Measurements from ENCODE around the gene FBH1. TPM values are rescaled to one million over a fixed set of nuclear protein-coding genes. Genes with fewer than 3 reads are reported as not detected.

The FBH1 gene
- total RNA-seq, 1 donor from 2014 or later: 54.9 TPM

- Histone ChIP-seq H3K4me3 (ENCODE audit: low read depth, low read length) (peak overlapping the region; percentile 89), H3K27me3 (ENCODE audit: control insufficient read depth, insufficient read depth, low read length) (no peaks in the 10 kb centered on the region), H3K36me3 (ENCODE audit: control insufficient read depth, insufficient read depth, low read length) (no peaks in the 10 kb centered on the region)
- no peak for DNase-seq (ENCODE audit: low read depth)
- no peak for TF ChIP-seq CTCF (IDR thresholded peaks at IDR 0.05; ENCODE audit: insufficient read depth, low read length, poor library complexity, severe bottlenecking)
Observed at GRCh38 chr10:5976512-5977470, 86.7 kb downstream of the FBH1 start.

- no peaks in the 10 kb centered on the region for H3K36me3 ChIP-seq (ENCODE audit: control insufficient read depth, insufficient read depth, low read length)
- DNase-seq (ENCODE audit: low read depth): no peak
- peak within 1 kb of the TSS; percentile 89 for H3K4me3 ChIP-seq (ENCODE audit: low read depth, low read length)
- no peak for TF ChIP-seq CTCF (IDR thresholded peaks at IDR 0.05; ENCODE audit: insufficient read depth, low read length, poor library complexity, severe bottlenecking)
- H3K27me3 ChIP-seq (ENCODE audit: control insufficient read depth, insufficient read depth, low read length): no peaks in the 10 kb centered on the region
Observed at GRCh38 chr10:5977471-5978229, 87.6 kb downstream of the FBH1 start, which contains the start of gene IL15RA. Gene IL15RA, minus strand, starts transcription at chr10:5977543. Its CDS starts 51 bp downstream, at chr10:5977492.

GRCh38 chr10:5978230-5978489, 88.1 kb downstream of the FBH1 start:
- Histone ChIP-seq H3K36me3 (ENCODE audit: control insufficient read depth, insufficient read depth, low read length) (no peaks in the 10 kb centered on the region), H3K27me3 (ENCODE audit: control insufficient read depth, insufficient read depth, low read length) (no peaks in the 10 kb centered on the region), H3K4me3 (ENCODE audit: low read depth, low read length) (peak overlapping the region; percentile 89)
- DNase-seq (ENCODE audit: low read depth): no peak
- TF ChIP-seq CTCF (IDR thresholded peaks at IDR 0.05; ENCODE audit: insufficient read depth, low read length, poor library complexity, severe bottlenecking): no peak

- no peak for TF ChIP-seq CTCF (IDR thresholded peaks at IDR 0.05; ENCODE audit: insufficient read depth, low read length, poor library complexity, severe bottlenecking)
- no peak for DNase-seq (ENCODE audit: low read depth)
- no peak overlapping the region for H3K4me3 ChIP-seq (ENCODE audit: low read depth, low read length)
- H3K27me3 ChIP-seq (ENCODE audit: control insufficient read depth, insufficient read depth, low read length): no peaks in the 10 kb centered on the region
- no peaks in the 10 kb centered on the region for H3K36me3 ChIP-seq (ENCODE audit: control insufficient read depth, insufficient read depth, low read length)
Observed at GRCh38 chr10:5981529-5981928, 91.5 kb downstream of the FBH1 start.

DNA sequence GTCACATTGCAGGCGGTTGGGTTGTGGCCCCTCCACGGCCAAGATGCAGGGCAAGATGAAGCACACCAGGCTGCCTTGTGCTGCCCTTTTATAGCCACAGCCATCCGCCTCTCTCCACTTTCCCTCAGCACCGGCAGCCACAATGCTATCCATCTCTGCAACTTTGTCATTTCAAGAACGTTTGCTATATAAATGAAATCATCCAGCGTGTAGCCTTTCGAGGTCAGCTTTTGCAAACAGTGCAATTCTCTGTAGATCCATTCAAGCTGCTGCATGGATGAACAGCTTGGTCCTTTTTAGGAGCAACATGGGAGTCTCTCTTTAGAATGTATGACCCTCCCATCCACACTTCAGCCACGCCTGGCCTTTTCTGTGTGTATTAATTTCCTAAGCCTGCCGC, 93.7 kb downstream of the FBH1 start:
- no peak for DNase-seq (ENCODE audit: low read depth)
- Histone ChIP-seq H3K36me3 (ENCODE audit: control insufficient read depth, insufficient read depth, low read length) (no peaks in the 10 kb centered on the region), H3K4me3 (ENCODE audit: low read depth, low read length) (no peak overlapping the region), H3K27me3 (ENCODE audit: control insufficient read depth, insufficient read depth, low read length) (no peaks in the 10 kb centered on the region)
- TF ChIP-seq CTCF (IDR thresholded peaks at IDR 0.05; ENCODE audit: insufficient read depth, low read length, poor library complexity, severe bottlenecking): no peak

Data from kidney epithelial cell (primary cell).